Gastroesophageal sphincter (tissue), 4 donors: ENCODE data around the gene ADAMTS17. TPM values are rescaled to one million over a fixed set of nuclear protein-coding genes. Genes with fewer than 3 reads are reported as not detected.

Experiments used
- ATAC-seq: fragments of 150-250 bp; one replicate; pipeline ENCODE4 v1.9.1; 2016; ENCODE audit warnings: mild to moderate bottlenecking, moderate library complexity
- H3K27ac ChIP-seq, 4 donors: fragments of 200-600 bp; sonication (generic) in 3 of 4; 1 replicate in 3 of 4; 2 replicates in 1 of 4; pipeline ENCODE4 v1.5.1; 2016 to 2019
- H3K27me3 ChIP-seq: fragments of 200-600 bp; sonication (generic); one replicate; pipeline ENCODE4 v1.5.1; 2019
- H3K36me3 ChIP-seq, 2 donors: fragments of 200-600 bp; sonication (generic); one replicate each; pipeline ENCODE4 v1.5.1; 2019; ENCODE audit warnings: control low read depth in 1 of 2
- H3K4me1 ChIP-seq, 3 donors: fragments of 200-600 bp; sonication (generic); 1 replicate in 2 of 3; 2 replicates in 1 of 3; pipeline ENCODE4 v1.5.1; 2016 to 2019; ENCODE audit warnings: control low read depth in 2 of 3
- H3K4me3 ChIP-seq, 2 donors: fragments of 200-600 bp; sonication (generic); one replicate each; pipeline ENCODE4 v1.5.1; 2019; ENCODE audit warnings: mild to moderate bottlenecking in 1 of 2, moderate library complexity in 1 of 2
- H3K9me3 ChIP-seq, 3 donors: fragments of 200-600 bp; sonication (generic); one replicate each; pipeline ENCODE4 v1.5.1; 2017 to 2019; ENCODE audit warnings: control low read depth in 2 of 3
- CTCF ChIP-seq, 4 experiments: fragments of 200-600 bp in 2 of 4; fragments of 450-650 bp in 2 of 4; sonication (generic) in 1 of 4; IDR thresholded peaks; one replicate each; pipeline ENCODE4 v1.5.1; 2017 to 2019; ENCODE audit warnings: antibody characterized with exemption in 4 of 4, mild to moderate bottlenecking in 2 of 4, moderate library complexity in 2 of 4
- EP300 ChIP-seq: sonication (generic); formaldehyde crosslinking; IDR thresholded peaks from one replicate; pipeline ENCODE4 v1.6.1; 2017; ENCODE audit warnings: antibody characterized with exemption, mild to moderate bottlenecking
- POLR2A ChIP-seq, 2 donors: fragments of 450-650 bp; IDR thresholded peaks; one replicate each; pipeline ENCODE4 v1.6.1; 2017; ENCODE audit warnings: antibody characterized with exemption in 2 of 2, mild to moderate bottlenecking in 2 of 2, moderate library complexity in 1 of 2
- POLR2AphosphoS5 ChIP-seq: sonication (generic); formaldehyde crosslinking; IDR thresholded peaks from one replicate; pipeline ENCODE4 v1.6.1; 2017; ENCODE audit warnings: antibody characterized with exemption
- WGBS, 2 donors: methylation state at CpG; one replicate each; pipeline ENCODE4 v1.1.5; 2018; ENCODE audit warnings: low coverage in 1 of 2; 5-methylcytosine and 5-hydroxymethylcytosine counted together
- total RNA-seq, 4 donors: library from RNA; depleted of rRNA; stranded (reverse); fragments of >200 nt; gene quantifications; one replicate each; pipeline ENCODE4 v1.1.0, GENCODE V29; 2016

ADAMTS17 gene
- total RNA-seq, 4 donors from 2014 or later, result 4.9 to 14.0 (median 11.3) TPM

GRCh38 chr15:100026041-100026440 is 315.7 kb downstream of the ADAMTS17 start:
- peaks cover 0 to 37% (median 0%) of the 10 kb centered on the region in 3 donors for H3K4me1 ChIP-seq
- H3K4me3 ChIP-seq, result no peak overlapping the region
- peaks cover 0 to 12% (median 0%) of the 10 kb centered on the region in 3 donors for H3K9me3 ChIP-seq
- no peak for ATAC-seq
- TF ChIP-seq EP300, result no peak
- TF ChIP-seq POLR2A (IDR thresholded peaks at IDR 0.05), result no peak
- H3K27ac ChIP-seq, result no peak overlapping the region
- 85 to 96% methylated on average over 2 of the region's 2 CpGs for WGBS, 2 donors
- H3K27me3 ChIP-seq, result no peaks in the 10 kb centered on the region
- no peaks in the 10 kb centered on the region for H3K36me3 ChIP-seq

- peak overlapping the region in 1 of 4 donors; percentile 5 for H3K27ac ChIP-seq
- no peaks in the 10 kb centered on the region for H3K36me3 ChIP-seq
- H3K4me3 ChIP-seq, result no peak overlapping the region
- H3K9me3 ChIP-seq, result peaks cover 0 to 9% (median 0%) of the 10 kb centered on the region in 3 donors
- peaks cover 0 to 19% (median 0%) of the 10 kb centered on the region in 3 donors for H3K4me1 ChIP-seq
- WGBS, 2 donors, result 15 to 25% methylated on average over 4 of the region's 4 CpGs
- ATAC-seq, result no peak
- no peak for TF ChIP-seq POLR2AphosphoS5
- no peak for TF ChIP-seq EP300
- no peak for TF ChIP-seq POLR2A (IDR thresholded peaks at IDR 0.05)
- H3K27me3 ChIP-seq, result no peaks in the 10 kb centered on the region
Observed at GRCh38 chr15:100022806-100023205, 319.0 kb downstream of the ADAMTS17 start.

GRCh38 chr15:100022391-100022790 is 319.4 kb downstream of the ADAMTS17 start:
- Histone ChIP-seq H3K27me3 (no peaks in the 10 kb centered on the region), H3K4me1 (peaks cover 0 to 19% (median 0%) of the 10 kb centered on the region in 3 donors), H3K9me3 (peaks cover 0 to 5% (median 0%) of the 10 kb centered on the region in 3 donors), H3K36me3 (no peaks in the 10 kb centered on the region), H3K4me3 (no peak overlapping the region), H3K27ac (peak overlapping the region in 1 of 4 donors; percentile 5)
- no peak for TF ChIP-seq CTCF (IDR thresholded peaks at IDR 0.05)
- peak; percentile 60 for TF ChIP-seq POLR2AphosphoS5
- peak; percentile 31 for ATAC-seq
- 10 to 20% methylated on average over 3 to 5 of the region's 5 CpGs for WGBS, 2 donors

- Histone ChIP-seq H3K27me3 (no peaks in the 10 kb centered on the region), H3K9me3 (no peaks in the 10 kb centered on the region), H3K4me3 (no peak overlapping the region), H3K27ac (no peak overlapping the region), H3K4me1 (peaks cover 0 to 26% (median 0%) of the 10 kb centered on the region in 3 donors), H3K36me3 (no peaks in the 10 kb centered on the region)
- peak; percentile 45 for ATAC-seq
- TF ChIP-seq CTCF (IDR thresholded peaks at IDR 0.05), result no peak
- no peak for TF ChIP-seq EP300
- no peak for TF ChIP-seq POLR2AphosphoS5
- no peak for TF ChIP-seq POLR2A (IDR thresholded peaks at IDR 0.05)
- 74 to 91% methylated on average over 6 of the region's 6 CpGs for WGBS, 2 donors
Observed at GRCh38 chr15:100021653-100022052, 320.1 kb downstream of the ADAMTS17 start.

- Histone ChIP-seq H3K4me3 (no peak overlapping the region), H3K36me3 (no peaks in the 10 kb centered on the region), H3K27me3 (no peaks in the 10 kb centered on the region), H3K9me3 (no peaks in the 10 kb centered on the region), H3K27ac (no peak overlapping the region), H3K4me1 (peaks cover 0 to 28% (median 0%) of the 10 kb centered on the region in 3 donors)
- TF ChIP-seq POLR2A (IDR thresholded peaks at IDR 0.05) (no peak), CTCF (IDR thresholded peaks at IDR 0.05) (no peak), EP300 (no peak), POLR2AphosphoS5 (no peak)
- no peak for ATAC-seq
- 96% methylated on average over 6 of the region's 6 CpGs; no CpG with 5 or more reads in 1 of the 2 donors for WGBS, 2 donors
Observed at GRCh38 chr15:100020614-100021013, 321.2 kb downstream of the ADAMTS17 start.

GRCh38 chr15:100020189-100020588 is 321.6 kb downstream of the ADAMTS17 start:
- no peak overlapping the region for H3K4me3 ChIP-seq
- WGBS, 2 donors, result no CpG with 5 or more reads among the region's 6 CpGs
- H3K27me3 ChIP-seq, result no peaks in the 10 kb centered on the region
- H3K4me1 ChIP-seq, result peaks cover 0 to 28% (median 0%) of the 10 kb centered on the region in 3 donors
- TF ChIP-seq CTCF (IDR thresholded peaks at IDR 0.05) (no peak), EP300 (no peak), POLR2A (IDR thresholded peaks at IDR 0.05) (no peak), POLR2AphosphoS5 (no peak)
- H3K36me3 ChIP-seq, result no peaks in the 10 kb centered on the region
- no peaks in the 10 kb centered on the region for H3K9me3 ChIP-seq
- no peak for ATAC-seq
- H3K27ac ChIP-seq, result no peak overlapping the region
